Neutrophil (primary cell): Measurements from ENCODE around the gene MIGA2.

ENCODE experiments used
- H3K27ac ChIP-seq: fragments of 200-600 bp; sonication (generic); 2 replicates; pipeline ENCODE4 v1.5.1; 2016; ENCODE audit warnings: mild to moderate bottlenecking, moderate library complexity
- H3K27me3 ChIP-seq: fragments of 200-600 bp; sonication (generic); 2 replicates; pipeline ENCODE4 v1.6.0; 2016; ENCODE audit warnings: mild to moderate bottlenecking
- H3K36me3 ChIP-seq: fragments of 200-600 bp; sonication (generic); 2 replicates; pipeline ENCODE4 v1.5.1; 2017
- H3K4me1 ChIP-seq, 2 experiments: fragments of 200-600 bp in 1 of 2; sonication (generic) in 1 of 2; 1 replicate in 1 of 2; 2 replicates in 1 of 2; pipeline versions ENCODE4 v1.5.1 to v1.6.1; 2013 to 2016; ENCODE audit warnings: low read depth in 1 of 2, low read length in 1 of 2, mild to moderate bottlenecking in 1 of 2, moderate library complexity in 1 of 2; ENCODE audit not compliant: control insufficient read depth in 1 of 2, insufficient read depth in 1 of 2
- H3K4me3 ChIP-seq, 2 experiments: fragments of 200-600 bp in 1 of 2; sonication (generic) in 1 of 2; 1 replicate in 1 of 2; 2 replicates in 1 of 2; pipeline ENCODE4 v1.5.1; 2013 to 2016; ENCODE audit warnings: low read depth in 1 of 2, low read length in 1 of 2, mild to moderate bottlenecking in 1 of 2, moderate library complexity in 1 of 2
- H3K9me3 ChIP-seq: fragments of 200-600 bp; sonication (generic); 2 replicates; pipeline ENCODE4 v1.5.1; 2016
- TF ChIP-seq, protein P1 (sequence below): fragments of 200-600 bp; sonication (generic); IDR thresholded peaks from 2 replicates; pipeline ENCODE4 v1.5.1; 2016; ENCODE audit warnings: antibody characterized with exemption

The MIGA2 gene

DNA sequence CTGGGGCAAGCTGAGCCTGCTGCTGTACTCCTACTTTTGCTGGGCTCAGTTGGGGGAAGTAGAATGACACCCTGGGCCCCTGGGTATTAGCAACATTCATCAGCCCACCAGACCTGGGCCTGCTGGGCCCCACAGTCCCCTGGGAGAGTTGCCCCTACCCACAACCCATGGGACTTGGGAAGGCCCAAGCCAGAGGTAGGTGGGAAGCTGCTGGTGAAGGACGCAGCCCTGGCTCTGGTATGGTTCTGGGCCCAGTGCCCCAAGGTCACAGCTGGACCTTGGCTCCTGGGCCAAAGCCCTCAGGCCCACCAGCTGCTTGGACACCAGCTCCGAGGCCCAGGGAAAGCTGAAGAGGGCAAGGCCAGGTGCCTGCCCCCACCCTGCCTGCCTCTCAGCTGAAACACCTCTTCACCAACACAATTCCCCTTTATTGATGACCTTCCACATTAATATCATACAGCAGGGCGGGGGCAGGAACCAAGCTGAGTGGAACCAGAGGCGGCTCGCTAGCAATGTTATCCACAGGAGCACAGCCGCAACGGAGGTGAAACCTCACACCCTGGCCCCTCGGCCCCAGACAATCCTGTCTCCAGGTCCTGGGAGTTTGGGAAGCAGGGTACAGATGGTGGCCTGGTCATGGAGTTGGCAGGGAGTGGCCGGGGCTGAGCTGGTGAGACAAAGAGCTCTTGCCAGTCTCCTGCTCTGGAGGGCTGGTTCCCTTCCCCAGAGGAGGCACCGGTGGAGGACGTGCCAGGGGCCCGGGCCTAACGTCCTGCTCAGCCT lies 58.2 kb downstream of the MIGA2 start:
- no peak overlapping the region for H3K4me3 ChIP-seq
- H3K27ac ChIP-seq: no peak overlapping the region
- no peaks in the 10 kb centered on the region for H3K27me3 ChIP-seq
- no peaks in the 10 kb centered on the region for H3K9me3 ChIP-seq
- H3K36me3 ChIP-seq: peaks cover 31% of the 10 kb centered on the region
- no peaks in the 10 kb centered on the region for H3K4me1 ChIP-seq
- TF ChIP-seq, protein P1, sequence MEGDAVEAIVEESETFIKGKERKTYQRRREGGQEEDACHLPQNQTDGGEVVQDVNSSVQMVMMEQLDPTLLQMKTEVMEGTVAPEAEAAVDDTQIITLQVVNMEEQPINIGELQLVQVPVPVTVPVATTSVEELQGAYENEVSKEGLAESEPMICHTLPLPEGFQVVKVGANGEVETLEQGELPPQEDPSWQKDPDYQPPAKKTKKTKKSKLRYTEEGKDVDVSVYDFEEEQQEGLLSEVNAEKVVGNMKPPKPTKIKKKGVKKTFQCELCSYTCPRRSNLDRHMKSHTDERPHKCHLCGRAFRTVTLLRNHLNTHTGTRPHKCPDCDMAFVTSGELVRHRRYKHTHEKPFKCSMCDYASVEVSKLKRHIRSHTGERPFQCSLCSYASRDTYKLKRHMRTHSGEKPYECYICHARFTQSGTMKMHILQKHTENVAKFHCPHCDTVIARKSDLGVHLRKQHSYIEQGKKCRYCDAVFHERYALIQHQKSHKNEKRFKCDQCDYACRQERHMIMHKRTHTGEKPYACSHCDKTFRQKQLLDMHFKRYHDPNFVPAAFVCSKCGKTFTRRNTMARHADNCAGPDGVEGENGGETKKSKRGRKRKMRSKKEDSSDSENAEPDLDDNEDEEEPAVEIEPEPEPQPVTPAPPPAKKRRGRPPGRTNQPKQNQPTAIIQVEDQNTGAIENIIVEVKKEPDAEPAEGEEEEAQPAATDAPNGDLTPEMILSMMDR: no peak

DNA sequence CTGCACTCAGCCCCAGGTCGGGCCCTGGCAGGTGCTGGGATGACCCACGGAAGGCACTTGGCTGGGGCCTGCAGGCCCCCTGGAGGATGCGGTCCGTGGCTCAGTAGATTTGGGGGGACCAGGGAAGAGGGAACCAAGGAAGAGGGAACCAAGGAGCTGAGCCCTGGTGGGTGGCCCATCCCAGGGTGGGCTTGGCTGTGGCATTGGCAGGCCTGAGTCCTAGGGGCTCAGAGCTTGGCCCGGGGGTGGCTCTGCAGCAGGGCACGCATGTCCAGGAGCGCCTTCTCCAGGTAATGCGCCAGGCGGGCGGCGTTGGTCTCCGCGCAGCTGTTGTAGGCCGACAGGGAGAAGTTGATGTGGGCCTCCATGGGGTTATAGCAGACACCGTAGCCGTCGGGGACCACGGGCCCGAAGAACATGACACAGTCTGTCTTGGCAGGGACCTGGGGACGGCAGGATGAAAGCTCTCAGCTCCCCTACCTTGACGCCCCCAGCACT lies 58.8 kb downstream of the MIGA2 start:
- Histone ChIP-seq H3K36me3 (peaks cover 28% of the 10 kb centered on the region), H3K4me3 (no peak overlapping the region), H3K9me3 (no peaks in the 10 kb centered on the region), H3K4me1 (no peaks in the 10 kb centered on the region), H3K27ac (no peak overlapping the region), H3K27me3 (no peaks in the 10 kb centered on the region)
- TF ChIP-seq, protein P1: no peak

DNA sequence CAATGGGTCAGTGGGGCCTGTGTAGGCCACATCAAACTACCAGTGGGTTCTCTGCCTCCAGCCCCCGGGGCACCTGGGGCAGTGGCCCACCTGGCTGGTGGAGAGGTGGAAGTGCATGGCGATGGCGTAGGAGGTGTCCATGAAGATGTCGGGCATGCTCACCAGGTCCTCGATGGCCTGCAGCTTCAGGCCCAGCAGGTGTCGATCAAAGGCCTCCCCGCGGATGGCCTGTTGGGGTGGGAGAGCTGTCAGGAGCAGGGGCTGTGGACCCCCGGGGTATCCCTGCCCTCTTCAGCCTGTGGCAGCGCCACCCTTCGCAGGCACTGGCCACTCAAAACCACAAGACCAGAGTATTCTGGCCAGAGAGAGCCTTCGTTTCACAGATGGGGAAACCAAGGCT lies 59.5 kb downstream of the MIGA2 start:
- Histone ChIP-seq H3K27me3 (no peaks in the 10 kb centered on the region), H3K9me3 (no peaks in the 10 kb centered on the region), H3K4me1 (no peaks in the 10 kb centered on the region), H3K36me3 (peaks cover 22% of the 10 kb centered on the region), H3K27ac (no peak overlapping the region), H3K4me3 (no peak overlapping the region)
- TF ChIP-seq, protein P1: no peak

DNA sequence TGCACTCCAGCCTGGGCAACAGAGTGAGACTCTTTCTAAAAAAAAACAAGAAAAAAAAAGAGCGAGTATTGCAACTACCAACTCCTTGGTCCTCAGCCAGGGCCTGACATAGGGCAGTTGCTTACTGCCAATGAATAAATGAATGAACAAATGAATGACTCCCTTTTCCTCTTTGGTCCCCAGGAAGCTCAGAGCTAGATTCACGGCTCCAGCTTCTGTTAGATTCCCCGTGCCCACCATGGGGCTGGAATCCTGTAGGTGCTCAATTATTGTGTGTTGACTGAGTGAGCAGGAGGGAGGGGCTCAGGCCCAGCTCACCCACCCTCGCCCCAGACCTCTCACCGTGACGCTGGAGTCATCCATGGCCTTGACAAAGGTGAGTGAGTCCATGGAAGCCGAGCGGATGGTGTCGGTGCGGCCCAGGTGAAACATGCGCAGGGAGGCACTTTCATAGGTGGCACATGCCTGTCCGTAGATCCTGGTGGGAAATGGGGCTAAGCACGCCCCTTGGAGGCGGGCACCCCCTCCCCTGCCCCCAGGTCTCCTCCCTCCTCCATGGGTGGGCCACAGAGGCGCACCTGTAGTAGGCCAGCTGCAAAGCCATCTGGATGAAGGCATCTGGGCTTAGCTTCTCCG lies 61.4 kb downstream of the MIGA2 start:
- H3K9me3 ChIP-seq: no peaks in the 10 kb centered on the region
- no peak overlapping the region for H3K4me3 ChIP-seq
- no peaks in the 10 kb centered on the region for H3K4me1 ChIP-seq
- TF ChIP-seq, protein P1: no peak
- H3K27me3 ChIP-seq: no peaks in the 10 kb centered on the region
- peaks cover 22% of the 10 kb centered on the region for H3K36me3 ChIP-seq
- H3K27ac ChIP-seq: no peak overlapping the region

DNA sequence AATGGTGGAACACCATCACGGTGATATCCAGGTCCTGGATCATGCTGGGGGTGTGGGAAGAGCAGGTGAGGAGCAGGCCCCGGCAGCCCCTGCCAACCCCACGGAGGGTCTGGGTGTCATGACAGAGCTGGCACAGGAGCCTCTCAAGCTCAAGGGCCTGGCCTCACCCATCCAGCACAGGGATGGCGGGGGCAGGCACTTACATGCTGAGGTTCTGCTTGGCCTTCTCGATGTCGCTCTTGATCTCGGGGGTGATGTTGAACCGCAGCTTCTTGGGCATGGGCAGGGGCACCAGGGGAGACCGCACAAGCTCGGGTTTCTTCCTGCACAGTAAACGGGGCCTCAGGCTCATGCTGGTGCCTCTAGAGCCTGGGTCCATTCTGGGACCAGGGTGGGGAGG lies 61.9 kb downstream of the MIGA2 start:
- no peak overlapping the region for H3K4me3 ChIP-seq
- H3K4me1 ChIP-seq: no peaks in the 10 kb centered on the region
- peaks cover 22% of the 10 kb centered on the region for H3K36me3 ChIP-seq
- no peak overlapping the region for H3K27ac ChIP-seq
- H3K9me3 ChIP-seq: no peaks in the 10 kb centered on the region
- TF ChIP-seq, protein P1: no peak
- no peaks in the 10 kb centered on the region for H3K27me3 ChIP-seq
